Activated CD4-positive, alpha-beta T cell treated with anti-CD3 and anti-CD28 coated beads for 4 hours (primary cell): ENCODE measurements around the gene CACNA1B.
"Not testable (repeated sequence)": the region's sequence is repeated elsewhere in the genome, so short reads cannot be mapped to it uniquely, and the experiment has no call there.

Experiments used
- DNase-seq, 2 donors: peaks; one replicate each; pipeline ENCODE4 v3.0.0-alpha.2; 2020

CACNA1B gene

DNA sequence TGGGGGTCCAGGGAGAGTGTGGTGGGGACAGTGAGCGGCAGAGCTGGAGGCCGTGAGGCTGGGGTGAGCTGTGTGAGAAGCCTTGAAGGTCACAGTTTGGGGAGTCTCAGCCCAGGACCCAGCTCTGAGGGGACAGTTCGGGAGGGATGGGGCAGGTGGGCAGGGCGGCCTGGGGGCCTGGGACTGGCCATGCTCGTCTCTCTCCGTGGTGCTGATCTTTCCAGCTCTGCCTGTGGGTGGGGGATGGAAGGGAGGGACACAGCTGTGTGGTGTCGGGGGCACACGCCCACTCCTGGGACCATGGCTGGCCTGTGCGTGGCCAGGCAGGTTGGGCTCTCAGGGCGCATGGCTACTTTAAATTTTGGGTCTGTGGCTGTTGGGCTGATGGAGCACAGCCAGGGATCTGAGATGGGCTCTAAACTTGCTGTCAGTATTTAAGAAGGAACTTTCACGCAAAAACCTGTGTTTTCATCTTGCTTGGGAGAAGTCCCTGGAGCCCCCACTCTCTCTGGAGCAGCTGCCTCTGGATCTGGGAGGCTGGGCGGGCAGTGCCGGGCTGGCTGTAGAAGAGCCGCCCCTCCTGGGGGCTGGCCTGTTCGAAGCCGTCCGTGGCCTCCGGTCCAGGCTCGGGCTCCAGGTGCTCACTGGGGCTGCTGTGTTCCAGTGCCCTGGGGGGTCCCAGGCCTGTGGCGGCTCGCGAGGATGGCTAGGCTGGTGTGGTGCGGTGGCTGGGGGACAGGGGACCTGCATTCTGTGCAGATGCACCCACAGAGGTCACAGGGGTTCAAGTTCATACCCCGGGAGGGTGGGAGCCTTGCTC is 13.4 kb downstream of the CACNA1B start:
- not testable (repeated sequence) for DNase-seq

DNA sequence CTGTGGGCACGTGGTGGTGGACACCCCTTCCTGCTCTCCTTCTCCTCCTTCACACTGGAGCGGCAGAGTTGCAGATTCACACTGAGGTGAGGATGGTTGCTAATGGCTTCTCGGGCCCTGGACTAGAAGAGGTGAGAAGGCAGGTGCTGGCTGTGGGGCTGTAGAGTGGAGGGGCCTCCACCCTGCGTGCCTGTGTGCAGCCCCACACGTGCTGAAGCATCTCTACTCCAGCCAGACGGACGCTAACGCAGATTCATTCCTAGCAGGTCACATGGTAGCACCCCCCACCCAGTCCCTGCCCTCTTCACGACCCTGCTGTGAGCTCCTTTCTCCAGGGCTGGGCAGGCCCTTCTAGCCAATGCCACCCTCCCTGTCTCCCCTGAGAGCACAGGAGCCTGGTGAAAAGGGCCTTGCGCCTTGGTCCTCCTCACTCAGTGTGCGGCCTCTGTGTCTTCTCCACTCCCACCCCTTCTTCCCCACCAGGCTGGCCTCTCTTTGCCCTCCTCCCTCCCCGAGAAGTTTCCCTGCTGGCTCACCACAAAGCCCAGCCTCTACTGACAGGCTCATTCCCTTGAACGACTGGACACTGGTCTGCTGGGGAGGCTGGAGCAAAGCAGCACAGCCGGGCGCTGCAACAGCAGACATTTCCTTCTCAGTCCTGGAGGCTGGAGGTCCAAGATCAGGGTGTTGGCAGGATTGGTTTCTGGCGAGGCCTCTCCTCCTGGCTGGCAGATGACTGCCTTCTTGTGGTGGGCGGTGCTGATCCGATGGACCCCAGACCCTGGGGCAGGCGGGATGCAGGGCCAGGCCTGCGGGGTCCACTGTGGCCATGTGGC is 14.2 kb downstream of the CACNA1B start:
- DNase-seq = no peak

DNA sequence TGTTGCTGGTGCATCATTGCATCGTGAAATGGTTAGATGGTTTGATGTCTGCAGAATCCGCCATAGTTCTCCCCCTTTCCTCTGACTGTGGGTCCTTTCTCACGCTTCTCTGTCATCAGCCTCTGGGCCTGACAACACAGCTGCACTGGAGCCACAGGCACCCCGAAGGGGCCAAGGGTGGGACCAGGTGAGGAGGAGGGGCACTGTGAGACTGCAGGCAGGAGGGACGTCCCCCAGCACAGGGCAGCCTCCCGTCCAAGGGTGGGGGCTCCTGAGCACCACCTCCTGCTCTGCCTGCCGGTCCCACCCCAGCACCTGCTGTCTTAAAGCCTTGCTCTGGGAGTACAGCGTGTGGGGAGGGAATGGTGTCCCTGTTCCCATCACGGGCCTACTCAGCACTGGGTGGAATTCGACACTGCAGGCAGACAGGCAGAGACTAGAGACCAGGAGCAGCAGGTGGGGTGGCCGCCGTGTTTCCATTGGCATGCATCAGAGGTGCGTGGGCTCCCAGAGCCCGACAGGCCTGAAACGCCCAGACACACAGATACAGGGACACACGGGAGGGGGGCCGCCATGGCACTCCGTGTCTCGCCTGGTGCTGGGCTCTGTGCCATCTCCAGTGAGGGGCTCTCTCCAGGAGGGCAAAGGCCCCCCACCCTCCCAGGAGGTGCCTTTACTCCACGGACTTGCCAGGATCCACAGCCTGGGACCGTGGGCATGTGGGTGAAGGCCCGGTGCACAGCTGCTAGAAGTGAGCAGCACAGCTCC is 15.0 kb downstream of the CACNA1B start:
- no peak for DNase-seq

DNA sequence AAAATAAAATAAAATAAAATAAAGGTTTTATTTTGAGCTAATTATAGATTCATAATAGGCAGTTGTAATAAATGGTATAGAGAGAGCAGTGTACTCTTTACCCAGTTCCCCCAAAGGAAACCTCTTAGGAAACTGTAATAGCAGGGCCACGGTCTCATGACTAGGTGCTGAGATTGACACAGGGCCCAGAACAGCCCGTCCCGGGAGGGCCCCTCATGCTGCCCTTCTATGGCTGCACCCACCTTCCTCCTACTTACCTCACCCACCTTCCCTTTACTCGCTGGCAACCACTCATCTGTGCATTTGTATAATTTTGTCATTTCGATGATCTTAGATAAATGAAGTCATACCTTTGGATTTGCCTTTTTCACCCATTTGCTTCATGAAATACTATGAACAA is 16.1 kb downstream of the CACNA1B start:
- no peak for DNase-seq

DNA sequence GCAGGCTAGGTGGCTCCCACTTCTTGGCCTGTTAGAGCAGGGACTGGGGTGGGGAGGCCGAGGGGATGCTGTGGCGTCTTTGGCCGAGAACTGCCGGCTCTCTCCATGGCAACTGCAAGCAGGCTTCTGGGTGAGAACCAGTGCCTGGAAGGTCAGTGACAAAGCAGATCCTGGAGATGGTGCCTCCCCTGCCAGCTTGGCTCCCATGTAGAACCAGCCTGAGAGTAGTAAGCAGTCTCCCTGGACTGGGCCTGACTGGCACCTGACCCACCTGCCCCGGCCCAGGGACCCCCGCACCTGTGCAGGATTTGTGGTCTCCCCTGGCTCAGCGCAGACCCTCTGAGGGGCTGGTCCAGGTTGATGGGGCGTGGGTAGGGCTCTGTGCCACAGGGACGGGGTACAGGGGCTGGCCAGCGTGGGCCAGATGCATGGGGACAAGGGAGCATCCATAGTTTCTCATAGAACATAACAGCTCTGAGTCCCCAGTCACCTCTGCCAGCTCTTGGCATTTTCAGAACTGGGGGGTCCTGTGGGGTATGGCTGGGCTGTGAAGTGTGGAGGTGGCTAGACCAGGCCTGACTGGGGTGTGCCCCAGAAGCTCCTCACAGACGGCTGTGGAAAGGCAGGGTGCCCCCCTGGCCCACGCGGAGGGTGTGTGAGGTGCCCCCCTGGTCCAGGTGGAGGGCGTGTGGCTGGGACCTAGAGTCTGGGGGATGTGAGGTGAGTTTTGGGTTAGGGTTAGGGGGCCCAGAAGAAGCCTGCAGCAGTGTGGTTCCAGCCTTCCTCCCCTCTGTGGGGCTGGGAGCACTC is 22.2 kb downstream of the CACNA1B start:
- no peak for DNase-seq

DNA sequence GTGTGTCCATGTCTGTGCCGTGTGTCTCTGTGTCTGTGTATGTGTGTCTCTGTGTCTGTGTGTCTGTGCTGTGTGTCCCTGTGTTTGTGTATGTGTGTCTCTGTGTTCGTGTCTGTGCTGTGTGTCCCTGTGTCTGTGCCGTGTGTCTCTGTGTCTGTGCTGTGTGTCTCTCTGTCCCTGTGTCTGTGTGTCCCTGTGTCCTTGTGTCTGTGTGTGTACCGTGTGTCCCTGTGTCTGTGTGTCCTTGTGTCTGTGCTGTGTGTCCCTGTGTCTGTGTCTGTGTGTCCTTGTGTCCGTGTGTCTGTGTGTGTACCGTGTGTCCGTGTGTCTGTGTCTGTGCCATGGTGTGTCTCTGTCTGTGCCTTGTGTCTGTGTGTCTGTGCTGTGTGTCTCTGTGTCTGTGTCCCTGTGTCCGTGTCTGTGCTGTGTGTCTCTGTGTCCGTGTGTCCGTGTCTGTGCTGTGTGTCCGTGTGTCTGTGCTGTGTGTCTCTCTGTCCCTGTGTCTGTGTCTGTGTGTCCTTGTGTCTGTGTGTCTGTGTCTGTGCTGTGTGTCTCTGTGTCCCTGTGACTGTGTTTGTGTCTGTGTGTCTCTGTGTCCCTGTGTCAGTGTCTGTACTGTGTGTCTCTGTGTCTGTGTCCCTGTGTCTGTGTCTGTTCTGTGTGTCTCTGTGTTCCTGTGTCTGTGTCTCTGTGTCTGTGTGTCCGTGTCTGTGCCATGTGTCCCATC is 23.2 kb downstream of the CACNA1B start:
- no peak for DNase-seq

DNA sequence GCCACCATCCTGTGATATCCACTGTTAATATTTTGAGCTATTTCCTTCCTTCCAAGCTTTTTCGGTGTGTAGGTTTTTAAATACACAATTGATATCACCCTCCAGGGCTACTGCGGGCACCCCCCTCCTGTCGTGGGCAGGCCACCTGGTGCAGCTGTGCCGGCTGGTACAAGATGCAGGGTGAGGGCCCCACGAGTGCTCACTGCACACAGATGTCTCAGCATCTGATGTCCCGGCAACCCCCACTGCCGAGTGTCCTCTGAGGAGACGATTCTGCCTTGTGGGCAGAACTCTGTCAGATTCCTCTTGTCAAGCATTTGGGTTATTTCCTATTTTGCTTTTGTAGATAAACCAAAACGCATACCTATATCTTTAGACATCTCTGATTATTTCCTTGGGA is 25.1 kb downstream of the CACNA1B start:
- DNase-seq = no peak

DNA sequence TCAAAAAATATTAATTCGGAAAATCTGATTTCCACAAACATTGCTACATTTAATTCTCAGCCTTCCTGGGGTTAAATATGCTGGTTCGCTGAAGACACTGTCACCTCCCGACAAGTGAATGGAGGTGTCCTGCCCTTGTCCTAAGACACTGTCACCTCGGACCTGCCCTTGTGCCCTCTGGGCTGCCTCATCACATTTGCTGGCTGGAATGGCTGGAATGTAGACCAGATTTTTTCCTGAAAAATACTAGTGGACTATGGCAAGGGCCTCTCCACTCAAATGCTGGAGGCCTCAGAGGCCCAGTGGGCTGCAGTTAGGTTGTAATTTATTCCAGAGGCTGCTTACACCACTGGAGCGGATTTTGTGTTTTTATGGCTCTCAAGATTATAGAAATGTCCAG is 28.2 kb downstream of the CACNA1B start:
- DNase-seq = no peak

DNA sequence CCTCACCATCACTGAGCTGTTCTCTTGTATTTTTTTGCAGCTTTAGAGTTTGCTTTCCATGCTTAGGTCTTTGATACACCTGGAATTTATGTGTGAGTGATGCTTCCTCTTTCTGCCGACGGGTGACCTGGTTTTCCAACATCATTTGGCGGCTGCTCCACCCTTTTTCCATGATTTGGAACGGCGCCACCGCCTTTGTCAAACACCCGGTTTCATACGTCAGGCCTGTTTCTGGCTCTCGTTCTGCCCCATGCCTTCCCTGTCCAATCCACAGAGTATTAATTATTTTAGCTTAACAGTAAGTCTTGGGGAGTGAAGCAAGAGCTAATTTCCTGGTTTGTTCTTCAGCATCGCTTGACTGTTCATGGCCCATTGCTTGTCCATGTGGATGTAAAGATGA is 30.2 kb downstream of the CACNA1B start:
- DNase-seq = no peak

DNA sequence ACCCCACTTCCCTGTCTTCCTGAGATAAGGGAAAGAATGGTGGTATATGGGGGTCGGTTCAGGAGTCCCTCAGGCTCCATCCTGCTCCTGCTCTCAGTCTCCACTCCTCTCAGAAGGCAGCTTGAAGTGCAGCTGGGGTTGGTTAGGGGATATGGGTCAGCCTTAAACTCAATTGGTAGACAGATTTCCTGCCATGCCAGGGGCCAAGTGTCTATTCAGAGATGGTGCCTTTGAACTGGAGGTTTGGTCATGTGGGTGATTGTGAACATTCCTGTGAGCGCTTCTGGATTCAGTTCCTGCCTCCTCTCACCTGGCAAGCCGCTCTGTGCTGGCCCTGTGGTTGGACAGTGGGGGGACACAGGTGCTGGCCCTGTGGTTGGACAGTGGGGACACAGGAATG is 35.1 kb downstream of the CACNA1B start:
- no peak for DNase-seq

DNA sequence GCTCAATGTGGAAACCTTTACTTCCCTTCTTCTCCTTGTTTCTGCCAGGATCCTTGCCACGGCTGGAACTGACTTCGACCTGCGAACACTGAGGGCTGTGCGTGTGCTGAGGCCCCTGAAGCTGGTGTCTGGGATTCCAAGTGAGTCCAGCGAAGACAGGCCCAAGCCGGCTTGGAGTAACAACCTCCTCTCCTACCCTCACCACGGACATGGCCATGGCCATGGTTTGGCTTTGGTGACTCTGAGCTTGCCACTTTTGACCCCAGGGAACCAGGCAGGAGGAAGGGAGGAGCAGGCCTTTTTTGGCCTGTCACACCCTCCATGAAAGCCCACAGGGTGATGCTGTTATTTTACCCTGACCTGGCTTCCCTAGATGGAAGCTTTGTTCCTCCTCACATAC is 35.5 kb downstream of the CACNA1B start:
- no peak for DNase-seq

DNA sequence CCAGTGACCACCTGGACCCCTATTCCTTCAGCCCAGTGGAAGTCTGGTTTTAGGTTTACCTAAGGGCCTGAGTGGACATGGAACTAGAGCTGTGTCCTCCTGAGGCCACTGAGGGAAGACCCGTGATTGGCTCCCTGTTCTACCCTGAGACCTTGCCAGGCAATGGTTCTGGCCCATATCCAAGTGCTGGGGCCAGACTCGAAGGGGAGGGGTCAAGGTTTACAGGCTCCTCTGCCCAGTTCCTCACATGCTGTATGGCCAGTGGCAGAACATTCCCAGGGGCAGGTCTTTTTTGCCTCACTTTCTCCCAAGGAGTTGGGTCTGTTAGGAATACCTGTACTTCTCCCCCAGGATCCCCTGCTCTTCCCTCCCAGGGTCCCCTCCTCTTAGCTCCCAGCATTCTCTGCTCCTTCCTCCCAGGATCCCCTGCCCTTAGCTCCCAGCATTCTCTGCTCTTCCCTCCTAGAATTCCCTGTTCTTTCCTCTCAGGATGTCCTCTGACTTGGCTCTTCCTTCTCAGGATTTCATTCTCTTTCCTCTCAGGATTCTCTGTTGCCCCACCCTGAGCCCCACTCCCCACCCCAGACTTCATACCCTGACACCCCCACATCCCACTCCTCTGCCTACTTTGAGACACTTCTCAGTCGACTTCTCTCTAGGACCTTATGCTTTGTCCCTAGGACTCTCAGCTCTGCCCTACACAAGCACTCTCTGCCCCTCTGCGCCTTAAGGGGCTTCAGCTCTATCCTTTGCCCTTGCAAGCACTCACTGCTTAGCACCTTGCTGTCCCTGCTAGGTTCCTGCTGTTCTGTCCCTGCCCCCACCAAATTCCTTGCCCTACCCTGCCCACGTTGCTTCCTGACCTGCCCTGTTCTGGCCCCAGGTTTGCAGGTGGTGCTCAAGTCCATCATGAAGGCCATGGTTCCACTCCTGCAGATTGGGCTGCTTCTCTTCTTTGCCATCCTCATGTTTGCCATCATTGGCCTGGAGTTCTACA is 36.5 kb downstream of the CACNA1B start:
- DNase-seq = no peak

DNA sequence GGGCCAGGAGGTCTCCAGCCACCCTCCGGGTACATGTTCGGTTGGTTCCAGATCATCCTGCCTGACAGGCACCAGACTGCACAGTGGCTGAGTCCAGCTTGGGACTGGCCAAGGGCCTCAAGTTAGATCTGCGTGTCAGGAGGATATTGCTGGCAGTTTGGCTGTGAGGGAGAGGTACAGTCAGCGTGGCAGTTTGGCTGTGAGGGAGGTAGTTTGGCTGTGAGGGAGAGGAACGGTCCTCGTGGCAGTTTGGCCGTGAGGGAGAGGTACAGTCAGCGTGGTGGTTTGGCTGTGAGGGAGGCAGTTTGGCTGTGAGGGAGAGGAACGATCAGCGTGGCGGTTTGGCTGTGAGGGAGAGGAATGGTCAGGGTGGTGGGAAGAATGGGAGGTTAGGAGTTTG is 39.0 kb downstream of the CACNA1B start:
- DNase-seq = no peak

DNA sequence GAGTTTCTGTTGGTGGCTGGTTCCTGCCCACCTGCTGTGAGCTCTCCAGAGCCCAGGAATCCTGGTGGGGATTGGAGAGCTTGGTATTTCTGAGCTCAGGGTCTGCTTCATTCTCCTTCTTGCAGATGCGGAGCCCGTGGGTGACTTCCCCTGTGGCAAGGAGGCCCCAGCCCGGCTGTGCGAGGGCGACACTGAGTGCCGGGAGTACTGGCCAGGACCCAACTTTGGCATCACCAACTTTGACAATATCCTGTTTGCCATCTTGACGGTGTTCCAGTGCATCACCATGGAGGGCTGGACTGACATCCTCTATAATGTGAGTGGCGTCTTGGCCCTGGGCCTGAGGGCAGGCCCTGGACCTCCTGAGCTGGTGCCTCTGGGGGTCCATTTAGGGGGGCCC is 39.5 kb downstream of the CACNA1B start:
- DNase-seq = no peak

DNA sequence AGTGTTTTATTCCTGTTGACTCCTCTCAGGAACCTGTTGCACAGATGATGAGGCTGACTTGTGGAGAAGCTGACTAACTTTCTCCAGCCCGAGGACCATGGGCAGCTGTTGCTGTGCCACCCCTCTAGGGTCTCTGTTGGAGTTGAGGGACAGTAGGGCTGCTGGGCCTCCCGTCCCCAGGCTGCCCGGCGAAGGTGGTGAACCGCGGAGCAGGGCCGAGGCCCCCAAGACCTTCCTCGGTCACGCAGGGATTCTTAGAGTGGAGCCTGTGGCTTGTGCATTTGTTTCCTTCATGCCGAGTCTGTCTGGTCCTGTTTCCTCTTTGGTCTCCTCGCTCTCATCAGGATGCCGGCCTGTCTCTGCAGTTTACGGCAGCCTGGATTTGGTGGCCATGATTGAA is 40.2 kb downstream of the CACNA1B start:
- no peak for DNase-seq

DNA sequence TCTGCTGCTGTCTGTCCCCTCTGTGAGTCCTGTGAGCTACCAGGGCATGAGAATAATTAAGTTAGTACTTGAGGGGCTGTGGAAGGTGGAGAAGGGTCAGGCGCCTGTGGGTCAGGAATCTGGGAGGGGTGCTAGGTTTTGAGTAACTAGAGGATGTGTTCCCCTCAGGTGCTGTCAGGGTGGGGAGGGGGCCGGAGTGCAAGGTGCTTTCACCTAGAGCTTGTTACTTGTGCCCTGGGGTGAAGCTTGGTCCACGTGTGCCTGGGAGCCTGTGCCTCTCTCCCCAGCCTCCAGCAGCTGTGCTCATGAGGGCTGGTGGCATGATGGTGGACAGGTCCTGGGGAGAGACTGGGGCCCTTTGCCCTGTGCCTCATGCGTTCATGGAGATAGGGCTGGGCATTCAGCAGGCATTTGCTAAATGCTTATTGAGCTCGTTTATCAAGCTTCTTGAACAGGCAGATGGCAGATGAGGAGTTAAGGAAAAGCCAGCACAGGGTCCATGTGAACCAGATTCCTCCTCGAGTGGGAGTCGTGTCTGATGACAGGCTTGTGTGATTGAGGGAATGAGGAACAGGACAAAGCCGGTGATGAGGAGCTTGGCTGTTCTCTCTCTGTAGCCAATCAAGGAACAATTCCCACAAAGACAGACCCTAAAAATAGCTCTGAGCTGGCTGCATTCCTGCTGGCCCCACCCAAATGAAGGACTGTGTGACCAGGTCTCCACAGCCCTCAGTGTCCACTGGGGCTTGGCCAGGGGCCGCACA is 40.9 kb downstream of the CACNA1B start:
- DNase-seq = no peak

DNA sequence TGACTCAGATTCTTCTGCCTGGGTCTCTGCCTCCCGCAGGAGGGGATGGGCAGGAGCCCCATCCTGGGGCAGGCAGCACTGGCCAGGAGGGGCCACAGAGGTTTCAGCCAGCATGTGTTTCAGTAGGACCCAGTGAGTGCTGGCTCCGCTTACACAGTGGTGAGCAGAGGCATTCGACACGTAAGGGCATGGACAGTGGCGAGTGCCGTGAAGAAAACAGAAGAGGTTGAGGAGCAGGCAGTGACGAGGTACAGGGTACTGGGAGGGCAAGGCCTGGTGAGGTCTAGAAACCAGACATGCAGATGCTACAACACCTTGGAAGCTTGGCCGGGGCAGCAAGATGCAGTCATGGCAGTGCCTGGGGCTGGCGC is 41.5 kb downstream of the CACNA1B start:
- no peak for DNase-seq

DNA sequence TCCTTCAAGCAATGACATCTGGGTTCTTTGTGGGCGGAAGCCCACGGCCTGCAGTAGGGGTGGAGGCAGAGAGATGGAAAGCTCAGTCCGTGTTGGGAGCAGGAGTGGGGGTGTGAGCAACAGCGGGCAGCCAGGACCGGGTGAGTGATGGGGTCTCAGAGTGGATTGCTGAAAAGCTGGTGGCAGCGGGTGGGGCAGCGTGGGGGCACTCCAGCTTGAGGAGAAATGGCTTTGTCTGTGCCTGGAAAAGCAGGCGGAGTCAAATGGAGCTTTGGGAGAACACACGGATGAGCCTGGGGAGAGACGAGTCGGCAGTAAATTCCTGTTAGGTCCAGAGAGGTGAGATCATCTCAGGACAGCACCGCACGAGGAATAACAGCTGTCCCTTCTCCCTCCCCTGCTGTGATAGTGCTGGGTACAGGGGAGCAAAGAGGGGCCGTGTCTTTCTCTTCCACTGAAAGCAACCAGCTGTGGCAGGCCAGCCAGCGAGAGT is 42.1 kb downstream of the CACNA1B start:
- DNase-seq = no peak

DNA sequence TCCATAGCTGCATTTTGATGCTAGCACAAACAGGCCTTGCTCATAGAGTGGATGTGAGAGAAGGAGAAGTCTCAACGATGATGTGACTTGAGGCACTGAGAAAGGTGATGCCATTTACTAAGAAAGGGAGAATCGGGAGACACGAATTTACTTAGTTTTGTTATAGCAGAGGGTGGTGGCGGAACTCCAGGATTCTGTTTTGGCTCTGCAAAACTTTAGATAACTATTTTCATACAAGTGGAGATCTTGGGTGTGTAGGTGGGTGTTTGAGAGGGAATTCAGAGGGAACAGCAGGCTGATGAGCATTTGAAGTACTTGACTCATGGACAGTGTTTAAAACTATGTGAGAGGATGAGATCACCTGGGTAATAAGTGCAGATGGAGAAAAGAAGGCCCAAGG is 43.2 kb downstream of the CACNA1B start:
- DNase-seq = no peak

DNA sequence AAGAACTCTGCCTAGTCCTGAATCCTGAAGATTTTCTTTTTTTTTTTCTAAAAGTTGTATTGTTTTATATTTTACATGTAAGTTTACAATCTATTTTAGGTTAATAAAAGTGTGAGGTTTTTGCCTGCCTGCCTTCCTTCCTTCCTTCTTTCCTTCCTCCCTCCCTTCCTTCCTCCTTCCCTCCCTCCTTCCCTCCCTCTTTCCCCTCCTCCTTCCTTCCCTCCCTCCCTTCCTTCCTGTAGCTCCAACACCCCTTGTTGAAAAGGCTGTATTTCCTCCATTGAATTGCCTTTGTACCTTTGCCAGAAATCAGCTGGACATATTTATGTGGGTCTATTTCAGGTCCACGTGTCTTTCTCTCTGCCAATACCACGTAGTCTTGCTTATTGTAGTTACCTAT is 46.6 kb downstream of the CACNA1B start:
- DNase-seq = no peak
